ENCODE results near the gene HCRTR1. TPM values are rescaled to one million over a fixed set of nuclear protein-coding genes. Genes with fewer than 3 reads are reported as not detected.

The HCRTR1 gene
- total RNA-seq, 6 experiments from 2014 or later = not detected

DNA sequence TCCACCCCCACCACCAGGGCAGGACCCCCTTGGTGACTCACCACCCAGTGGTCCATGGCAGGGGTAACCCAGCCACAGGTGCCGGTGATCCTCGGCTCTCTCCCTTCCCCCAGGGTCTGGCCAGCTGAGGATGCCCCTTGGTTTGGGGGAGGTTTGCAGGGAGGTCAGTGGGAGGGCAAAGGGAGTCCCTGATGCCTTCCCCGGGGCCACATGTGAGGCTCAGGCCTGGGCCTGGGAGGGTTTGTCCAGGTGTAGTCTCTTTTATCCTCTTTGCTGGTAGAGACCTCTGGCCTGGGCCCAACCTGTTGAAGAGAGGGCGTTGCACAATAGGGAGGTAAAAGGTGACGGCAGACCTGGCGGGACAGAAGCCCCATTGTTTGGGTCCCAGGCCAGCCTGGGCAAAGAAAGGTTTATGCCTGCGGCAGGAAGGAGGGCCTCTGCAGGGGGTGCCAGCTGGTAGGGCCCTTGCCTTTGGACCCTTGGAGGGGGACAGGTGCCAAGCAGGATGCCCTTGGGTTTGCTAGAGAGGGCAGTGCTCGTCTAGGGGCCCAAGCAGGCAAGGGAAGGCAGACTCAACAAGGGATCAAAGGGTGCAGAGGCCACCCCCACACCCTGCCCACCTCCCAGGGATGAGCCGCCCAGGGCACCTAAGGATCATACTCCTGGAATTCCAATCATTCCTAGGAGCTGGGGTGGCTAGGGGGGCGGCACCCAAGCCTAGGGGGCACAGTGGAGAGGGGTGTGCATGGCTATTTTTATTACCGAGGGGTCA, 41.9 kb upstream of the HCRTR1 start:
- H3K27me3 Mint-ChIP-seq (ENCODE audit: insufficient read depth) = no peaks in the 10 kb centered on the region
- TF ChIP-seq, protein P1, sequence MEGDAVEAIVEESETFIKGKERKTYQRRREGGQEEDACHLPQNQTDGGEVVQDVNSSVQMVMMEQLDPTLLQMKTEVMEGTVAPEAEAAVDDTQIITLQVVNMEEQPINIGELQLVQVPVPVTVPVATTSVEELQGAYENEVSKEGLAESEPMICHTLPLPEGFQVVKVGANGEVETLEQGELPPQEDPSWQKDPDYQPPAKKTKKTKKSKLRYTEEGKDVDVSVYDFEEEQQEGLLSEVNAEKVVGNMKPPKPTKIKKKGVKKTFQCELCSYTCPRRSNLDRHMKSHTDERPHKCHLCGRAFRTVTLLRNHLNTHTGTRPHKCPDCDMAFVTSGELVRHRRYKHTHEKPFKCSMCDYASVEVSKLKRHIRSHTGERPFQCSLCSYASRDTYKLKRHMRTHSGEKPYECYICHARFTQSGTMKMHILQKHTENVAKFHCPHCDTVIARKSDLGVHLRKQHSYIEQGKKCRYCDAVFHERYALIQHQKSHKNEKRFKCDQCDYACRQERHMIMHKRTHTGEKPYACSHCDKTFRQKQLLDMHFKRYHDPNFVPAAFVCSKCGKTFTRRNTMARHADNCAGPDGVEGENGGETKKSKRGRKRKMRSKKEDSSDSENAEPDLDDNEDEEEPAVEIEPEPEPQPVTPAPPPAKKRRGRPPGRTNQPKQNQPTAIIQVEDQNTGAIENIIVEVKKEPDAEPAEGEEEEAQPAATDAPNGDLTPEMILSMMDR (IDR thresholded peaks at IDR 0.05) = no peak
- H3K4me1 Mint-ChIP-seq (ENCODE audit: low read depth) = peaks cover 60% of the 10 kb centered on the region
- H3K4me3 Mint-ChIP-seq = no peak overlapping the region
- H3K27ac Mint-ChIP-seq = no peak overlapping the region
- DNase-seq = no peak
- no peaks in the 10 kb centered on the region for H3K9me3 Mint-ChIP-seq
- no peaks in the 10 kb centered on the region for H3K36me3 Mint-ChIP-seq (ENCODE audit: low read depth)

DNA sequence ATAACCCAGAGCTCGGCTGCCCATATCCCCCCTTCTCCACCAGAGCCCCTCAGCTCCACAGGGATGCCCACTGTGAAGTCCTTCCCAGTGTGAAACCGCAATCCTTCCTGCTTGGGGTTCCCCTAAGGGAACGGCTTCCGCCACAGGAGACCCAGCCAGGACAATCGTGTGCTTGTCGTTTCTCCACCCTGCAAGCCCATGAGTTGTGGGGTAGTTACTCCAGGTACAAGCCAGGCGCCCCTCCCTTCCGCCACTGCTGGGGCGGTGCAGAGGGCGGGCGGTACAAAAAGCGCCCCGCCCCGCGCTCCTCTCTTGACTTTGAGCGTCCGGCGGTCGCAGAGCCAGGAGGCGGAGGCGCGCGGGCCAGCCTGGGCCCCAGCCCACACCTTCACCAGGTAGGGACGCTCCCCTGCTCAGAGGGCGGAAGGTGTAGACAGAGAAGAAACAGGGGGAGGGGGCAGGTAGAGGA, 41.3 kb upstream of the HCRTR1 start, which contains the start of gene TINAGL1:
TINAGL1 (plus strand) TSS at position 315 of the 469 bp plus-strand sequence. CDS start 634 bp downstream, outside the sequence.
- Mint-ChIP-seq H3K4me1 (ENCODE audit: low read depth) (peaks cover 53% of the 10 kb centered on the region), H3K27me3 (ENCODE audit: insufficient read depth) (no peaks in the 10 kb centered on the region), H3K36me3 (ENCODE audit: low read depth) (no peaks in the 10 kb centered on the region), H3K27ac (no peak within 1 kb of the TSS), H3K4me3 (no peak within 1 kb of the TSS), H3K9me3 (no peaks in the 10 kb centered on the region)
- TF ChIP-seq, protein P1 (IDR thresholded peaks at IDR 0.05) = no peak
- DNase-seq = no peak

DNA sequence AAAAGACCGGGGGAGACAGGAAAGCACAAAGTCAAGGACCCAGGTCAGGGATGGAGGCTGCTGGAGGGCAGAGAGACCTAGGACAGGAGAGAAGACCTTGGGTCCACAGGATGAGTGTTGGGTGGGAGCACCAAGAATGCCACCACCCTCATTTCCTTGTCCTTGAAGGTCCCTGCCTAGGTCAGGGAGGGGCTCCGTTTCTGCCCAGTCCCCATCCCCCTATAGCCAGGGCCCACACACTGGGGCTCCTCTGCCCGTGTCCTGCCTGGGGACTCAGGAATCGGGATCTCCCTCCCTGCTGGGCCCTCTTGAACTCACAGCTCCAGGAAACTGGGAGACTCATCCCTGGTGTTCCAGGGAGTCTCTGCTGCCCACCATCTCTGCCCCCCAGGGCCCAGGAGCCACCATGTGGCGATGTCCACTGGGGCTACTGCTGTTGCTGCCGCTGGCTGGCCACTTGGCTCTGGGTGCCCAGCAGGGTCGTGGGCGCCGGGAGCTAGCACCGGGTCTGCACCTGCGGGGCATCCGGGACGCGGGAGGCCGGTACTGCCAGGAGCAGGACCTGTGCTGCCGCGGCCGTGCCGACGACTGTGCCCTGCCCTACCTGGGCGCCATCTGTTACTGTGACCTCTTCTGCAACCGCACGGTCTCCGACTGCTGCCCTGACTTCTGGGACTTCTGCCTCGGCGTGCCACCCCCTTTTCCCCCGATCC, 40.6 kb upstream of the HCRTR1 start:
- H3K27ac Mint-ChIP-seq = no peak overlapping the region
- TF ChIP-seq, protein P1 (IDR thresholded peaks at IDR 0.05) = no peak
- no peak overlapping the region for H3K4me3 Mint-ChIP-seq
- DNase-seq = no peak
- no peaks in the 10 kb centered on the region for H3K27me3 Mint-ChIP-seq (ENCODE audit: insufficient read depth)
- peaks cover 47% of the 10 kb centered on the region for H3K4me1 Mint-ChIP-seq (ENCODE audit: low read depth)
- H3K36me3 Mint-ChIP-seq (ENCODE audit: low read depth) = no peaks in the 10 kb centered on the region
- no peaks in the 10 kb centered on the region for H3K9me3 Mint-ChIP-seq

DNA sequence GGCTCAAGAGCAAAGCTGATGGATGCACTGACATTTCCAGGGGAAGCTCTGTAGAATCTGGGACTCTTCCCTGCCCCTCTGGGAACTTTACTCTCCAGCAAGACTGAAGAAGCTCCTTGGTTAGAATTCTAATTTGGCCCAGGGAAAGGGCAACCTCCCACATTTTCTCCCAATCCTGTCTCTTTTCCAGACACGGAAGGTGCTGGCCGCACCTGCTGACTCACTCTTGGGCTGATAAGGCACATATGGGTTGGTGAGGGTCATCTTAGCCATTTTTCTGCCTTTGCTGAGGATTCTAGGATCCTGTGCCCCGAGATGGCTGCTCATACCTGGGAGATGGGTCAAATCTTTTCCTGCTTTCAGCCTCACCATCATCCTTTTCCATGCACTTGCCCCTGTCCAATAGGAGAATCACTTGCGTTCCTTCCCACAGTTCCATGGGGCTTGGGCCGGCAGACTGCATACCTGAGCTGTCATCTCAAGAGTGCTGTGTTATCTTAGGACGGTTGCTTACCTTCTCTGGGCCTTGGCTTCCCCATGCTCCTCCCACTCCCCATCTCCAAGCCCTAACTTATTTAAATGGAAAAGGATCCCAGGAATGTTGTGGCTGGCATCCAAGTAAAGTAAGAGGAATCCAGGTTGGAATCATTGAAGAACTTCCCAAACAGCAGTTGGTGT, 39.8 kb upstream of the HCRTR1 start:
- Mint-ChIP-seq H3K36me3 (ENCODE audit: low read depth) (no peaks in the 10 kb centered on the region), H3K27me3 (ENCODE audit: insufficient read depth) (no peaks in the 10 kb centered on the region; the same call in 1 of the 2 replicates), H3K4me3 (no peak overlapping the region), H3K4me1 (ENCODE audit: low read depth) (peaks cover 39% of the 10 kb centered on the region), H3K27ac (no peak overlapping the region), H3K9me3 (no peaks in the 10 kb centered on the region)
- peak; percentile 34 for DNase-seq
- TF ChIP-seq, protein P1 (IDR thresholded peaks at IDR 0.05) = no peak

DNA sequence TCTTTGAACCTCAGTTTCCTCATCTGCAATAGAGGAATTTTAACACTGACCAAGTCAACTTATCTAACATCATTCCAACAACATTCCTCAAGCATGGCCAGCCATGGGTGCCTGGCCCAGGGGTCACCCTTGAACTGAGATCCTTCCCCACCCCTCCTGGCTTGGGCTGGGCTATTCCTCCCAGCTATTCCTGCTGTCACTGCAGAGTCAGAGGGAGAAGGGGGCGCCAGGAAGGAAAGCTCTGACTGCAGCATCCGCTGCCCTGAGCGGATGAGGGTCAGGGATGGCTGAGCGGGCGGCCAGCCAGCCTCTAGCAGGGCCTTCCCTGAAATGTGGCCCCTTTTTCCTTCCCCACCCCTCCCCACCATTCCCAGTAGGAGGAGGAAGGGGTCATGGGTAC, 38.1 kb upstream of the HCRTR1 start:
- Mint-ChIP-seq H3K27ac (no peak overlapping the region), H3K4me3 (no peak overlapping the region), H3K9me3 (no peaks in the 10 kb centered on the region), H3K36me3 (ENCODE audit: low read depth) (no peaks in the 10 kb centered on the region), H3K4me1 (ENCODE audit: low read depth) (peaks cover 30% of the 10 kb centered on the region), H3K27me3 (ENCODE audit: insufficient read depth) (no peaks in the 10 kb centered on the region; the same call in 1 of the 2 replicates)
- no peak for DNase-seq
- TF ChIP-seq, protein P1 (IDR thresholded peaks at IDR 0.05) = no peak
